GM23338 (cell line): ENCODE measurements around the gene CDHR3. TPM values are rescaled to one million over a fixed set of nuclear protein-coding genes. Genes with fewer than 3 reads are reported as not detected.

Experiments used
- ATAC-seq: fragments of 200-7000 bp; cut with Tn5 transposase; 3 replicates; pipeline ENCODE4 v1.9.1; 2020
- DNase-seq: peaks from one replicate; pipeline ENCODE4 v3.0.0-alpha.2; 2015; ENCODE audit warnings: low spot score
- H2AFZ ChIP-seq: fragments of 200-600 bp; sonication (generic); 2 replicates; pipeline ENCODE4 v1.8.0; 2016; ENCODE audit warnings: antibody characterized with exemption, mild to moderate bottlenecking, moderate library complexity
- H3F3A ChIP-seq: fragments of 200-600 bp; sonication (generic); replicated peaks from 2 replicates; pipeline ENCODE4 v1.8.0; 2017; ENCODE audit warnings: antibody characterized with exemption, mixed run types, low read depth
- H3K27ac ChIP-seq: fragments of 200-600 bp; sonication (generic); 2 replicates; pipeline ENCODE4 v1.6.1; 2016; ENCODE audit warnings: low read depth
- H3K27me3 ChIP-seq: fragments of 200-600 bp; sonication (generic); 2 replicates; pipeline ENCODE4 v1.8.0; 2016; ENCODE audit warnings: mild to moderate bottlenecking, mixed run types, moderate library complexity; ENCODE audit not compliant: insufficient read depth
- H3K36me3 ChIP-seq: fragments of 200-600 bp; sonication (generic); 2 replicates; pipeline ENCODE4 v1.8.0; 2016; ENCODE audit warnings: mild to moderate bottlenecking; ENCODE audit not compliant: insufficient read depth
- H3K4me1 ChIP-seq: fragments of 200-600 bp; sonication (generic); 2 replicates; pipeline ENCODE4 v1.8.0; 2016; ENCODE audit warnings: mild to moderate bottlenecking, moderate library complexity; ENCODE audit not compliant: insufficient read depth
- H3K4me2 ChIP-seq: fragments of 200-600 bp; sonication (generic); 2 replicates; pipeline ENCODE4 v1.7.1; 2017; ENCODE audit warnings: mixed run types
- H3K4me3 ChIP-seq: fragments of 200-600 bp; sonication (generic); 2 replicates; pipeline ENCODE4 v1.6.1; 2016; ENCODE audit warnings: mixed run types
- H3K79me2 ChIP-seq: fragments of 200-600 bp; sonication (generic); replicated peaks from 2 replicates; pipeline ENCODE4 v1.8.0; 2017; ENCODE audit warnings: mild to moderate bottlenecking; ENCODE audit not compliant: insufficient read depth
- H3K9me2 ChIP-seq: fragments of 200-600 bp; sonication (generic); 2 replicates; pipeline ENCODE4 v1.8.0; 2017; ENCODE audit not compliant: insufficient read depth
- H4K20me1 ChIP-seq: fragments of 200-600 bp; sonication (generic); replicated peaks from 2 replicates; pipeline ENCODE4 v1.8.0; 2017; ENCODE audit warnings: mild to moderate bottlenecking; ENCODE audit not compliant: insufficient read depth
- H3K27ac Mint-ChIP-seq: 2 replicates; pipeline ENCODE4 v1.8.0; 2020; ENCODE audit warnings: inconsistent platforms, mild to moderate bottlenecking, moderate library complexity, mixed read lengths
- H3K27me3 Mint-ChIP-seq: 3 replicates; pipeline ENCODE4 v1.8.0; 2022; ENCODE audit warnings: low read depth, mild to moderate bottlenecking, moderate library complexity, mixed read lengths, inconsistent platforms; ENCODE audit not compliant: insufficient read depth, poor library complexity
- H3K36me3 Mint-ChIP-seq: 3 replicates; pipeline ENCODE4 v1.8.0; 2021; ENCODE audit warnings: low read depth, mild to moderate bottlenecking, inconsistent platforms, moderate library complexity, mixed read lengths
- H3K4me1 Mint-ChIP-seq: 3 replicates; pipeline ENCODE4 v1.8.0; 2020; ENCODE audit warnings: mild to moderate bottlenecking, inconsistent platforms, mixed read lengths
- H3K4me3 Mint-ChIP-seq: 3 replicates; pipeline ENCODE4 v1.8.0; 2021; ENCODE audit warnings: moderate library complexity, mild to moderate bottlenecking, inconsistent platforms, mixed read lengths
- H3K9me3 Mint-ChIP-seq: 3 replicates; pipeline ENCODE4 v1.8.0; 2020; ENCODE audit warnings: moderate library complexity, mild to moderate bottlenecking, inconsistent platforms, mixed read lengths
- ETS1 ChIP-seq: IDR thresholded peaks from 2 replicates; pipeline ENCODE4 v1.6.1; 2016; ENCODE audit warnings: antibody characterized with exemption
- EZH2 ChIP-seq: fragments of 200-600 bp; sonication (generic); IDR thresholded peaks from one replicate; pipeline ENCODE4 v1.8.0; 2017; ENCODE audit warnings: antibody characterized with exemption, mild to moderate bottlenecking, low read depth; ENCODE audit not compliant: unreplicated experiment
- EZH2phosphoT487 ChIP-seq: fragments of 200-600 bp; sonication (generic); IDR thresholded peaks from one replicate; pipeline ENCODE4 v1.8.1; 2018; ENCODE audit warnings: antibody characterized with exemption; ENCODE audit not compliant: unreplicated experiment
- NANOG ChIP-seq: IDR thresholded peaks from 2 replicates; pipeline ENCODE4 v1.6.1; 2016; ENCODE audit warnings: antibody characterized with exemption, borderline replicate concordance
- REST ChIP-seq: IDR thresholded peaks from one replicate; pipeline ENCODE4 v1.6.1; 2018; ENCODE audit warnings: antibody characterized with exemption; ENCODE audit not compliant: unreplicated experiment
- STAT1 ChIP-seq: IDR thresholded peaks from one replicate; pipeline ENCODE4 v1.6.1; 2016; ENCODE audit warnings: antibody characterized with exemption; ENCODE audit not compliant: unreplicated experiment
- ZNF114 ChIP-seq: fragments of 250-450 bp; sonication (Bioruptor Pico); IDR thresholded peaks from 2 replicates; pipeline ENCODE4 v1.5.0; 2020; ENCODE audit warnings: mild to moderate bottlenecking, moderate library complexity
- ZNF331 ChIP-seq: fragments of 250-450 bp; sonication (Bioruptor Pico); IDR thresholded peaks from 2 replicates; pipeline ENCODE4 v1.5.0; 2020; ENCODE audit warnings: low read depth, mild to moderate bottlenecking, moderate library complexity
- ZNF462 ChIP-seq: fragments of 250-450 bp; sonication (Bioruptor Pico); IDR thresholded peaks from 2 replicates; pipeline ENCODE4 v1.5.0; 2020; ENCODE audit warnings: mild to moderate bottlenecking, moderate library complexity
- polyA plus RNA-seq: library from polyadenylated mRNA; unstranded; fragments of >200 nt; fragmentation: Nextera tagmentation; extraction: Ambion mirVana; gene quantifications from 2 replicates; pipeline ENCODE4 v1.2.1, GENCODE V29; 2016
- total RNA-seq: library from RNA; depleted of rRNA; stranded (reverse); fragments of >200 nt; shearing (Covaris generic); gene quantifications from 2 replicates; pipeline ENCODE4 v1.2.3, GENCODE V29; 2014

CDHR3 gene
- total and polyA plus RNA-seq, 2 experiments from 2014 or later: 5.1 to 12.2 TPM

GRCh38 chr7:105974471-105974870 lies 11.4 kb downstream of the CDHR3 start (continued):
- TF ChIP-seq ZNF462 (no peak), STAT1 (no peak), ETS1 (no peak), NANOG (no peak), EZH2 (no peak), ZNF114 (CRISPR knock-in tag) (no peak), EZH2phosphoT487 (no peak), ZNF331 (CRISPR knock-in tag) (no peak)

GRCh38 chr7:105975770-105976417 lies 12.8 kb downstream of the CDHR3 start:
- no peaks in the 10 kb centered on the region for H4K20me1 ChIP-seq
- H3K4me1 ChIP-seq: peaks cover 4% of the 10 kb centered on the region
- TF ChIP-seq REST: no peak

More at GRCh38 chr7:105975770-105976417, 12.8 kb downstream of the CDHR3 start:
- Histone ChIP-seq H3K27me3 (no peaks in the 10 kb centered on the region), H3K27ac (no peak overlapping the region), H3K4me3 (no peak overlapping the region), H3K4me2 (no peak overlapping the region), H3F3A (no peaks in the 10 kb centered on the region), H3K36me3 (no peaks in the 10 kb centered on the region), H3K79me2 (no peaks in the 10 kb centered on the region), H3K9me2 (0 out of 2 replicates have a peak, but pooled peaks cover 5% of the 10 kb centered on the region), H2AFZ (no peak overlapping the region)
- no peak overlapping the region for H3K4me3 Mint-ChIP-seq
- no peak for DNase-seq
- H3K36me3 Mint-ChIP-seq: no peaks in the 10 kb centered on the region
- no peaks in the 10 kb centered on the region for H3K9me3 Mint-ChIP-seq
- no peaks in the 10 kb centered on the region for H3K27me3 Mint-ChIP-seq
- ATAC-seq: peak; percentile 40; the same call in 2 of the 3 replicates
- peaks cover 24% of the 10 kb centered on the region for H3K4me1 Mint-ChIP-seq
- H3K27ac Mint-ChIP-seq: no peak overlapping the region
